Peyer's patch (tissue), 4 donors: ENCODE data around the gene IKBIP. TPM values are rescaled to one million over a fixed set of nuclear protein-coding genes. Genes with fewer than 3 reads are reported as not detected.
"Not testable (repeated sequence)": the region's sequence is repeated elsewhere in the genome, so short reads cannot be mapped to it uniquely, and the experiment has no call there.

ENCODE experiments used
- DNase-seq, 3 donors: peaks; one replicate each; pipeline ENCODE4 v3.0.0-alpha.2; 2017 to 2019
- H3K27ac ChIP-seq, 4 donors: fragments of 200-600 bp; sonication (generic); one replicate each; pipeline ENCODE4 v1.5.1; 2016 to 2019
- H3K27me3 ChIP-seq, 2 donors: fragments of 200-600 bp; sonication (generic); one replicate each; pipeline ENCODE4 v1.5.1; 2019
- H3K36me3 ChIP-seq, 3 donors: fragments of 200-600 bp; sonication (generic); one replicate each; pipeline ENCODE4 v1.5.1; 2016 to 2019
- H3K4me1 ChIP-seq, 4 donors: fragments of 200-600 bp; sonication (generic); one replicate each; pipeline ENCODE4 v1.5.1; 2016 to 2019
- H3K4me3 ChIP-seq, 4 donors: fragments of 200-600 bp; sonication (generic); 1 replicate in 3 of 4; 2 replicates in 1 of 4; pipeline ENCODE4 v1.5.1; 2016 to 2019; ENCODE audit warnings: mild to moderate bottlenecking in 1 of 4
- H3K9me3 ChIP-seq, 4 donors: fragments of 200-600 bp; sonication (generic); one replicate each; pipeline ENCODE4 v1.5.1; 2016 to 2019; ENCODE audit warnings: mild to moderate bottlenecking in 1 of 4
- POLR2A ChIP-seq, 2 donors: fragments of 450-650 bp; IDR thresholded peaks; one replicate each; pipeline ENCODE4 v1.5.1; 2017; ENCODE audit warnings: antibody characterized with exemption in 2 of 2, mild to moderate bottlenecking in 2 of 2, moderate library complexity in 2 of 2
- total RNA-seq, 4 donors: library from RNA; depleted of rRNA; stranded (reverse); fragments of >200 nt; gene quantifications; one replicate each; pipeline ENCODE4 v1.1.0, GENCODE V29; 2016
- TF ChIP-seq, protein P1 (sequence below), 6 experiments: fragments of 450-650 bp in 4 of 6; fragments of 200-600 bp in 2 of 6; sonication (generic) in 1 of 6; IDR thresholded peaks; one replicate each; pipeline ENCODE4 v1.5.1; 2017 to 2019; ENCODE audit warnings: antibody characterized with exemption in 6 of 6, mild to moderate bottlenecking in 3 of 6, moderate library complexity in 1 of 6

Gene IKBIP
- total RNA-seq, 4 donors from 2014 or later = 2.6 to 10.7 (median 3.8) TPM; not detected in 1

DNA sequence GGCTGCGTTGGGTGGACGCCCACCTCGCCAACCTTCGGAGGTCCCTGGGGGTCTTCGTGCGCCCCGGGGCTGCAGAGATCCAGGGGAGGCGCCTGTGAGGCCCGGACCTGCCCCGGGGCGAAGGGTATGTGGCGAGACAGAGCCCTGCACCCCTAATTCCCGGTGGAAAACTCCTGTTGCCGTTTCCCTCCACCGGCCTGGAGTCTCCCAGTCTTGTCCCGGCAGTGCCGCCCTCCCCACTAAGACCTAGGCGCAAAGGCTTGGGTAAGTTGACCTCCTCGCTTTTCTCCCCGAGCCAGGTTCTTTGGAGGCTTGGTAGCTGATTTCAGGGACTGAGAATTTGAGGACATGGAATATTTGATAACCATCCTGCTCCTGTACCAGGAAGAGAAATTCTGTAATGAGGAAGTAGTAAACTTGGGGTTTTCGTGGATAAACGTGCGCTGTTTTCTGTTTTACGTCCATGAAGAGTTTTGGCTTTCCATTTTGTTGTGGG, 1.0 kb upstream of the IKBIP start:
- H3K27ac ChIP-seq = peak overlapping the region; percentile 88 to 95 (median 90)
- no peaks in the 10 kb centered on the region for H3K27me3 ChIP-seq
- peaks cover 0 to 27% (median 0%) of the 10 kb centered on the region in 3 donors for H3K36me3 ChIP-seq
- H3K9me3 ChIP-seq = no peaks in the 10 kb centered on the region
- H3K4me1 ChIP-seq = peaks cover 0 to 11% (median 3%) of the 10 kb centered on the region in 4 donors
- peak overlapping the region; percentile 67 to 95 (median 83) for H3K4me3 ChIP-seq
- no peak for TF ChIP-seq POLR2A (IDR thresholded peaks at IDR 0.05)
- TF ChIP-seq, protein P1, sequence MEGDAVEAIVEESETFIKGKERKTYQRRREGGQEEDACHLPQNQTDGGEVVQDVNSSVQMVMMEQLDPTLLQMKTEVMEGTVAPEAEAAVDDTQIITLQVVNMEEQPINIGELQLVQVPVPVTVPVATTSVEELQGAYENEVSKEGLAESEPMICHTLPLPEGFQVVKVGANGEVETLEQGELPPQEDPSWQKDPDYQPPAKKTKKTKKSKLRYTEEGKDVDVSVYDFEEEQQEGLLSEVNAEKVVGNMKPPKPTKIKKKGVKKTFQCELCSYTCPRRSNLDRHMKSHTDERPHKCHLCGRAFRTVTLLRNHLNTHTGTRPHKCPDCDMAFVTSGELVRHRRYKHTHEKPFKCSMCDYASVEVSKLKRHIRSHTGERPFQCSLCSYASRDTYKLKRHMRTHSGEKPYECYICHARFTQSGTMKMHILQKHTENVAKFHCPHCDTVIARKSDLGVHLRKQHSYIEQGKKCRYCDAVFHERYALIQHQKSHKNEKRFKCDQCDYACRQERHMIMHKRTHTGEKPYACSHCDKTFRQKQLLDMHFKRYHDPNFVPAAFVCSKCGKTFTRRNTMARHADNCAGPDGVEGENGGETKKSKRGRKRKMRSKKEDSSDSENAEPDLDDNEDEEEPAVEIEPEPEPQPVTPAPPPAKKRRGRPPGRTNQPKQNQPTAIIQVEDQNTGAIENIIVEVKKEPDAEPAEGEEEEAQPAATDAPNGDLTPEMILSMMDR (IDR thresholded peaks at IDR 0.05) = no peak
- peak in 2 of 3 donors; percentile 28 to 61 for DNase-seq

DNA sequence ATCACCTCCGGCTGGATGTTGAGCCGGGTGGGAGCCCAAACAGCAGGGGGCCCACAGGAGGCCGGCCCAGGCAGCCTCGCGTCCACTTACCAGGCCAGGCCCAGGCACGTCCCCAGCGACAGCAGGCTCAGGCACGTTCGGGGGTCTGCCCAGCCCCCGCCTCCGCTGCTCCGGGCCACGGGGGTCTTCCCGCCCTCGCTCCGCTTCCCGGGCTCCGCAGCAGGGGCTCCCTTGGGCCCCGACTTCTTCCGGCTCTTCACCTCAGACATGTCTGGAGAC, 216 bp downstream of the IKBIP start:
- Histone ChIP-seq H3K4me1 (peaks cover 0 to 11% (median 3%) of the 10 kb centered on the region in 4 donors), H3K27ac (peak overlapping the region; percentile 88 to 95 (median 90)), H3K4me3 (peak overlapping the region; percentile 67 to 95 (median 83)), H3K27me3 (no peaks in the 10 kb centered on the region), H3K36me3 (peaks cover 0 to 14% (median 0%) of the 10 kb centered on the region in 3 donors), H3K9me3 (no peaks in the 10 kb centered on the region)
- no peak for TF ChIP-seq POLR2A (IDR thresholded peaks at IDR 0.05)
- TF ChIP-seq, protein P1 (IDR thresholded peaks at IDR 0.05) = no peak
- DNase-seq = peak in 2 of 3 donors; percentile 43 to 63

DNA sequence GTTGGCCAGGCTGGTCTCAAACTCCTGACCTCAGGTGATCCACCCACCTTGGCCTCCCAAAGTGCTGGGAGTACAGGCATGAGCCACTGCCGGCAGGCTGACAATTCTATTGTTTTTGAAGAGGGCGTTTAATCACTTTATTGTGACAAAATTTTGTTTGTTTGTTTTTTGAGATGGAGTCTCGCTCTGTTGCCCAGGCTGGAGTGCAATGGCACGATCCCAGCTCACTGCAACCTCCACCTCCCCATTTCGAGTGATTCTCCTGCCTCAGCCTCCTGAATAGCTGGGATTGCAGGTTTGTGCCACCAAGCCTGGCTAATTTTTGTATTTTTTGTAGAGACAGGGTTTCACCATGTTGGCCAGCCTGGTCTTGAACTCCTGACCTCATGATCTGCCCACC, 1.8 kb downstream of the IKBIP start:
- peaks cover 0 to 11% (median 3%) of the 10 kb centered on the region in 4 donors for H3K4me1 ChIP-seq
- not testable (repeated sequence) for H3K36me3 ChIP-seq, DNase-seq, H3K27ac ChIP-seq, H3K9me3 ChIP-seq, H3K4me3 ChIP-seq, H3K27me3 ChIP-seq

DNA sequence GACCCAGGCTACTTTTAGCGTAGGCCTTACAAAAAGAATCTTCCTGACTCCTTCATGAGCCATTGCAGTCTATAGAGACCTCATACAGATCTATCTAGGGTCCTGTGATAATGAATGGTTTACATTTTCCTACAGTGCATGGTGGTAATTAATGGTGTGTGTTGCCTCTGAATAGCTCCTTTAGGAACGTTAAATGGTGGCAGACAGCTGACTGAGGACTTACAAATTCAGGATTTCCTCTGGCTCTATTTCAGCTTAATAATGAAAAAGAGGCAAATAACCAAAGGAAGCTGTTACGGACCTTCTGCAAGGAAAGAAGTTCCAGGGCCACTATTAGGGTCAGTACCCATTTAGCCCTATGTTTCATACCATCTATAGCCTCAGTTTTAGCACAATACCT, 5.1 kb downstream of the IKBIP start:
- DNase-seq = no peak
- Histone ChIP-seq H3K36me3 (no peaks in the 10 kb centered on the region), H3K4me3 (no peak overlapping the region), H3K4me1 (no peaks in the 10 kb centered on the region), H3K9me3 (no peaks in the 10 kb centered on the region), H3K27ac (no peak overlapping the region), H3K27me3 (no peaks in the 10 kb centered on the region)
- TF ChIP-seq, protein P1 (IDR thresholded peaks at IDR 0.05) = no peak
- no peak for TF ChIP-seq POLR2A (IDR thresholded peaks at IDR 0.05)

DNA sequence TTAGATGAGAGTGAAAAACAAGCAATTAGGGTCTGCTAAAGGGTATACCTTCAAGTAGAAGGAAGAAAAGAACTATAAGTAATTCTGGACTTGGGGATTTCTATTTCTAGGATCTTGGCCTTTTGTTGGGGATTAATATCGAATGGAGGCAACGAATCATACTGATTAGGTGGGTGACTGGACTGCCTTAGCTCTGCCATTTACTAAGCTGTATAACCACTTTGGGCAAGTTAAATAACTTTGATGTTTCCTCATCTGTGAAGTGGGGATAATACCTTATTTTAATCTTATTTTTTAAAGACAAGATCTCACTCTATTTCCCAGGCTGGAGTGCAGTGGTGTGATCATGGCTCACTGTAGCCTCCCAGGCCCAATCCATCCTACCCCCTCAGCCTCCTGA, 6.6 kb downstream of the IKBIP start:
- TF ChIP-seq POLR2A (IDR thresholded peaks at IDR 0.05) = no peak
- TF ChIP-seq, protein P1 (IDR thresholded peaks at IDR 0.05) = no peak
- no peak for DNase-seq

DNA sequence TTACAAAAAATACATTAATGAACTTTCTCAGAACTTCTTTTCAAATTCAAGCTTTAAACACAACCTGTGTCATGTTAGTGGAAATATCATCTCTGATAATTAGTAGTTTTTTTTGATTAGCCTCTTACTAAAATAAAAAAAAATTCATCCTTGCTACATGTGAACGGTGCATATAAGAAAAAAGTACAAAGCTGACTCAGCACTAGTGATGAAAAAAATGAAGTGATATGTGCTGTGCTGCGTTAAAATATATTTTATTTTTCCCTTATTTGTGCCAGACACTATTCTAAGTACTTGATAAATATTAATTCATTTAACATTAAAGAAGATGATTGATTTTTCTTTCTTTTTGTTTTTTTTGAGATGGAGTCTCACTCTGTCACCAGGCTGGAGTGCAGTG, 7.5 kb downstream of the IKBIP start:
- no peak for DNase-seq
- H3K27me3 ChIP-seq = no peaks in the 10 kb centered on the region
- no peaks in the 10 kb centered on the region for H3K9me3 ChIP-seq
- H3K4me3 ChIP-seq = no peak overlapping the region
- H3K27ac ChIP-seq = no peak overlapping the region
- TF ChIP-seq, protein P1 (IDR thresholded peaks at IDR 0.05) = no peak
- TF ChIP-seq POLR2A (IDR thresholded peaks at IDR 0.05) = no peak
- H3K4me1 ChIP-seq = no peaks in the 10 kb centered on the region
- no peaks in the 10 kb centered on the region for H3K36me3 ChIP-seq

More for the DNA sequence above, 6.6 kb downstream of the IKBIP start:
- Histone ChIP-seq H3K27me3 (no peaks in the 10 kb centered on the region), H3K4me1 (no peaks in the 10 kb centered on the region), H3K4me3 (no peak overlapping the region), H3K36me3 (no peaks in the 10 kb centered on the region), H3K27ac (no peak overlapping the region), H3K9me3 (no peaks in the 10 kb centered on the region)
